Neural cell (in vitro differentiated cells): ENCODE results near the gene CDIP1.

ENCODE experiments used
- EP300 ChIP-seq: fragments of 450-650 bp; conservative IDR thresholded peaks from 2 replicates; pipeline ENCODE4 v1.6.1; 2014; ENCODE audit warnings: antibody characterized with exemption, mild to moderate bottlenecking, moderate library complexity; ENCODE audit not compliant: poor library complexity, severe bottlenecking
- TF ChIP-seq, protein P1 (sequence below): fragments of 450-650 bp; IDR thresholded peaks from 2 replicates; pipeline ENCODE4 v1.5.1; 2014; ENCODE audit warnings: antibody characterized with exemption, mild to moderate bottlenecking, moderate library complexity; ENCODE audit not compliant: poor library complexity, severe bottlenecking

DNA sequence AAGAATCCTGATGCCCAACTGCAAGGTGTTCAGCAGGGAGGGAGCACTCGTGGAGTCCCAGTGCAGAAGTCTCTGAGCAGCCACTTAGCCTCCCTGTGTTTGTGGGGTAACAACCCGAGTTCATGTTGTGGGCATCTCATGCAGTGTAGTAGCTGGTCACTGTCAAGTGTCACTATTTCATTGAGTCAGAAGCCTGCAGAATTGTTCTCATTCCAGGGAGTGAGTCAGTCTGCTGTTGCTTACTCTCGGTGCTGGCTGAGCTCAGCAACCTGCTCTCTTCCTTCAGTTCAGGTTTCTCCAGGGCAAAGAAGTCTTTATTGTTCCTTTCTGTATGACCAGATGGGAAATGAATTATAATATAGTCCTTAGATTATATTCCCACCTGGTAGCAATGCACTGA, 38.3 kb downstream of the CDIP1 start:
- TF ChIP-seq, protein P1, sequence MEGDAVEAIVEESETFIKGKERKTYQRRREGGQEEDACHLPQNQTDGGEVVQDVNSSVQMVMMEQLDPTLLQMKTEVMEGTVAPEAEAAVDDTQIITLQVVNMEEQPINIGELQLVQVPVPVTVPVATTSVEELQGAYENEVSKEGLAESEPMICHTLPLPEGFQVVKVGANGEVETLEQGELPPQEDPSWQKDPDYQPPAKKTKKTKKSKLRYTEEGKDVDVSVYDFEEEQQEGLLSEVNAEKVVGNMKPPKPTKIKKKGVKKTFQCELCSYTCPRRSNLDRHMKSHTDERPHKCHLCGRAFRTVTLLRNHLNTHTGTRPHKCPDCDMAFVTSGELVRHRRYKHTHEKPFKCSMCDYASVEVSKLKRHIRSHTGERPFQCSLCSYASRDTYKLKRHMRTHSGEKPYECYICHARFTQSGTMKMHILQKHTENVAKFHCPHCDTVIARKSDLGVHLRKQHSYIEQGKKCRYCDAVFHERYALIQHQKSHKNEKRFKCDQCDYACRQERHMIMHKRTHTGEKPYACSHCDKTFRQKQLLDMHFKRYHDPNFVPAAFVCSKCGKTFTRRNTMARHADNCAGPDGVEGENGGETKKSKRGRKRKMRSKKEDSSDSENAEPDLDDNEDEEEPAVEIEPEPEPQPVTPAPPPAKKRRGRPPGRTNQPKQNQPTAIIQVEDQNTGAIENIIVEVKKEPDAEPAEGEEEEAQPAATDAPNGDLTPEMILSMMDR, result no peak
- no peak for TF ChIP-seq EP300
